Measurements from ENCODE around the gene GCLM. TPM values are rescaled to one million over a fixed set of nuclear protein-coding genes. Genes with fewer than 3 reads are reported as not detected.

The GCLM gene
- total RNA-seq, 2 donors from 2014 or later = 12.5 to 28.4 TPM

DNA sequence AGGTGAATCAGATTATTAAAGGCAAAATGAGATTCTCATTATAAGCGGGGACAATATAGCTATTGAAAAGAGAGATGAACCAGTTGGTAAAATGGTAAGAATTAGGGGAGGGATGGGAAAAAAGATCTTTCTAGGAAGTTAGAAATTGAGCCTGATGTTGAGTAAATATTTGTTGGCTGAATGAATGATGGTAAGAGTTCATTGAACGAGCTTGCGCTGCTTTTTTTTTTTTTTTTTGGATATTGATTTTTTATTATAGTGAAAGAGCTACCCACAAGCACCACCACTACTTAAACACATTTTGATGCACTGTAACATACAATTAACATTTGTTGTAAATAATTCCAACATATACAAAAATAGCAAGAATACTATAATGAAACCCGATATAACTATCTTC is 1.1 kb upstream of the GCLM start:
- peaks cover 7 to 14% of the 10 kb centered on the region in 2 donors for H3K4me1 ChIP-seq (ENCODE audit: control insufficient read depth in 1 of 2, low read depth in 2 of 2)
- TF ChIP-seq, protein P1, sequence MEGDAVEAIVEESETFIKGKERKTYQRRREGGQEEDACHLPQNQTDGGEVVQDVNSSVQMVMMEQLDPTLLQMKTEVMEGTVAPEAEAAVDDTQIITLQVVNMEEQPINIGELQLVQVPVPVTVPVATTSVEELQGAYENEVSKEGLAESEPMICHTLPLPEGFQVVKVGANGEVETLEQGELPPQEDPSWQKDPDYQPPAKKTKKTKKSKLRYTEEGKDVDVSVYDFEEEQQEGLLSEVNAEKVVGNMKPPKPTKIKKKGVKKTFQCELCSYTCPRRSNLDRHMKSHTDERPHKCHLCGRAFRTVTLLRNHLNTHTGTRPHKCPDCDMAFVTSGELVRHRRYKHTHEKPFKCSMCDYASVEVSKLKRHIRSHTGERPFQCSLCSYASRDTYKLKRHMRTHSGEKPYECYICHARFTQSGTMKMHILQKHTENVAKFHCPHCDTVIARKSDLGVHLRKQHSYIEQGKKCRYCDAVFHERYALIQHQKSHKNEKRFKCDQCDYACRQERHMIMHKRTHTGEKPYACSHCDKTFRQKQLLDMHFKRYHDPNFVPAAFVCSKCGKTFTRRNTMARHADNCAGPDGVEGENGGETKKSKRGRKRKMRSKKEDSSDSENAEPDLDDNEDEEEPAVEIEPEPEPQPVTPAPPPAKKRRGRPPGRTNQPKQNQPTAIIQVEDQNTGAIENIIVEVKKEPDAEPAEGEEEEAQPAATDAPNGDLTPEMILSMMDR (IDR thresholded peaks at IDR 0.05) = no peak
- DNase-seq (ENCODE audit: low spot score) = no peak
- peak overlapping the region; percentile 80 to 89 for H3K27ac ChIP-seq
- H3K27me3 ChIP-seq (replicated peaks; ENCODE audit: insufficient read depth) = no peaks in the 10 kb centered on the region
- H3K4me3 ChIP-seq = no peak overlapping the region
- no peaks in the 10 kb centered on the region for H3K9me3 ChIP-seq
- no peaks in the 10 kb centered on the region for H3K36me3 ChIP-seq
- no peak for ATAC-seq (ENCODE audit: insufficient number of reproducible peaks, low FRiP score, low read depth)

DNA sequence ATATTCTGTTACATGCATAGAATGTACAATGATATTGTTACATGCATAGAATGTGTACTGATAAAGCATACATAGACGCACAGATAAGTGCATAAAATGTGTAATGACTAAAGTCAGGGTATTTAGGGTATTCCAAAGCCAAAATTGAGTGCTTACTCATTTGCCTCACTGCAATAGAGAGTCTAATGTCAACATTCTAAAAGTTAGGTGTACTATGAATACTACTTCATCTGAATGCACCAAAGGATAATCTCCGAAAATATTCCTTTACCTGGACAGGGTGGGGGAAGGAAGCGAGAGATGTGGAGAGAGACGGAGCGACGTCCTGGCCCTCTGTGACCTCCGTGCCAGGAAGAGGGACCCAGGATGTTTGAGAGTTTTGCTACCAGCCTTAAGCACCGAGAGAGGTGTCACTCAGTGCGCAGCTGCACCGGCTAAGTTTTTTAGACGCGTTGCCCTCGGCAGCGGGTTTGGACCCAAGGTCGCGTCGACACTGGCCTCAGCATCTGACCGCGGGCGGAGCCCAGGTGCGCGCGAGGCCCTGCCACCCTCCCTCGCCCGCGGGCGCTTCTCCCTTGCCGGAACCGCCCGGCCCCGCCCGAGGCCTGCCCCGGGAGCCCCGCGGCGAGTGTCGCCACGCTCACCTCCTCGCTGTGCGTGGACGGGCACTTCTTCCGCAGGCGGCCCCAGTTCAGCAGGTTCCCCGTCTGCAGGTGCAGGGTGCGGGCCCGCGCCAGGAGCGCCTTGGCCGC is 660 bp downstream of the GCLM start:
- DNase-seq (ENCODE audit: low spot score) (peak; percentile 2), ATAC-seq (ENCODE audit: insufficient number of reproducible peaks, low FRiP score, low read depth) (peak; percentile 11)
- Histone ChIP-seq H3K27me3 (replicated peaks; ENCODE audit: insufficient read depth) (no peaks in the 10 kb centered on the region), H3K4me3 (peak overlapping the region; percentile 87), H3K27ac (peak overlapping the region; percentile 80 to 89), H3K4me1 (ENCODE audit: control insufficient read depth in 1 of 2, low read depth in 2 of 2) (peaks cover 7 to 20% of the 10 kb centered on the region in 2 donors), H3K36me3 (no peaks in the 10 kb centered on the region), H3K9me3 (no peaks in the 10 kb centered on the region)
- TF ChIP-seq, protein P1 (IDR thresholded peaks at IDR 0.05) = no peak

DNA sequence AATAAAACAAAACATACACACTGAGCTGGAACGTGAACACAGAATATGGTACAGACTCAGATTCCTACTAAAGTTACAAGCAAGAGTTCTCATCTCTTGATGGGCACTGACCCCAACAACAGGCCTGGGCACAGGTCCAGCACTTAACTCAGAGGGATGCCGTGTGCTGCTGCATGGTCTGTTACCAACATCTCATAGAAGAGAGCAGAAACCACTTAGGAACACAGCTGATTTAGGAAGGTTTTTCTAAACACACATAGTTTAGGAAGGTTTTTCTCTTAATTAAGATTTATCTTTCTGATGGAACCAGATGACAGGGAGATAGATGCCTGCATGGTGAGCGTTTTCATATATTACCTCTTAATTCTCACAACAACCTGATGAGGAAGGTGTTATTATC is 1.5 kb downstream of the GCLM start:
- H3K36me3 ChIP-seq = no peaks in the 10 kb centered on the region
- H3K27me3 ChIP-seq (replicated peaks; ENCODE audit: insufficient read depth) = no peaks in the 10 kb centered on the region
- no peaks in the 10 kb centered on the region for H3K9me3 ChIP-seq
- TF ChIP-seq, protein P1 (IDR thresholded peaks at IDR 0.05) = no peak
- ATAC-seq (ENCODE audit: insufficient number of reproducible peaks, low FRiP score, low read depth) (no peak), DNase-seq (ENCODE audit: low spot score) (no peak)
- no peak overlapping the region for H3K27ac ChIP-seq
- peak overlapping the region; percentile 87 for H3K4me3 ChIP-seq
- peaks cover 7 to 20% of the 10 kb centered on the region in 2 donors for H3K4me1 ChIP-seq (ENCODE audit: control insufficient read depth in 1 of 2, low read depth in 2 of 2)

DNA sequence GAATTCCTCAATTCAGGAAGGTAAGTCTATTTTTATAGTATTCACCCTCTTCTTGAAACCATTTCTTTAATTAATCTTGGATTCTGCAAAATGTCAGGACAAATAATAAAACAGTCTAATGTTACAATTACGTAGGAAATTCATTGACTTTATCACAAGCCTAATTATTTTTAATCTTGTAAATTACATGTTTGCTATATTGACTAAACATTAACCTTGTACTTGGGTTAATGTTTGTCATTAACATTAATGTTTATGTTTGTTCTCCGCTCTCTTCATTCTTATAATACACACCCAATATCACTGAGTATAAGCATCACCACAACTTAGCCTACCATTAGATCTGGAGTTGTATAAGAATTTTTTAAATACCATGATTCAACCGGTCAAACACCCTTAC is 2.8 kb downstream of the GCLM start:
- Histone ChIP-seq H3K4me1 (ENCODE audit: control insufficient read depth in 1 of 2, low read depth in 2 of 2) (peaks cover 7 to 20% of the 10 kb centered on the region in 2 donors), H3K27ac (no peak overlapping the region), H3K9me3 (no peaks in the 10 kb centered on the region), H3K4me3 (no peak overlapping the region), H3K36me3 (no peaks in the 10 kb centered on the region), H3K27me3 (replicated peaks; ENCODE audit: insufficient read depth) (no peaks in the 10 kb centered on the region)
- no peak for ATAC-seq (ENCODE audit: insufficient number of reproducible peaks, low FRiP score, low read depth)
- DNase-seq (ENCODE audit: low spot score) = no peak
- TF ChIP-seq, protein P1 (IDR thresholded peaks at IDR 0.05) = no peak

DNA sequence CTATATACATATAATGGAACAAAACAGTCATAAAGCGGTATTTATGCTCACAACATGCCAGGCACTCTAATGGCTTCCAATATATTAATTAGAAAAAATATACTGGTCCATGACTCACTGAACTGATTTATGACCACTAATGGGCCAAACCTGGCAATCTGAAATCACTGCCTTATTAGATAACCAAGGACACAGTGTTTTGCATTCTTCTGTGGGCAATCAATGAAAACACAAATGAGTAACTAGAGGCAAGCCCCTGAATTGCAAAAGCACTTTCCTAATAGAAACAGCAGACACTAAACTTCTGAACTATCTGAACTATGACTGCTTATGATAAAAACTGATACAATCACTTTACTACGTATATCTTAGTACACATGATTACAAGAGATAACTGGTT is 3.5 kb downstream of the GCLM start:
- H3K27ac ChIP-seq = no peak overlapping the region
- no peak for ATAC-seq (ENCODE audit: insufficient number of reproducible peaks, low FRiP score, low read depth)
- H3K36me3 ChIP-seq = peaks cover 4% of the 10 kb centered on the region
- no peak for DNase-seq (ENCODE audit: low spot score)
- no peak overlapping the region for H3K4me3 ChIP-seq
- no peaks in the 10 kb centered on the region for H3K9me3 ChIP-seq
- TF ChIP-seq, protein P1 (IDR thresholded peaks at IDR 0.05) = no peak
- no peaks in the 10 kb centered on the region for H3K27me3 ChIP-seq (replicated peaks; ENCODE audit: insufficient read depth)
- H3K4me1 ChIP-seq (ENCODE audit: control insufficient read depth in 1 of 2, low read depth in 2 of 2) = peaks cover 7 to 20% of the 10 kb centered on the region in 2 donors

Measured in thoracic aorta (tissue), 2 donors.